Peyer's patch (tissue), 4 donors: ENCODE results near the gene TMEM143. TPM values are rescaled to one million over a fixed set of nuclear protein-coding genes. Genes with fewer than 3 reads are reported as not detected.

Experiments
- DNase-seq, 3 donors: peaks; one replicate each; pipeline ENCODE4 v3.0.0-alpha.2; 2017 to 2019
- H3K27ac ChIP-seq, 4 donors: fragments of 200-600 bp; sonication (generic); one replicate each; pipeline ENCODE4 v1.5.1; 2016 to 2019
- H3K27me3 ChIP-seq, 2 donors: fragments of 200-600 bp; sonication (generic); one replicate each; pipeline ENCODE4 v1.5.1; 2019
- H3K36me3 ChIP-seq, 3 donors: fragments of 200-600 bp; sonication (generic); one replicate each; pipeline ENCODE4 v1.5.1; 2016 to 2019
- H3K4me1 ChIP-seq, 4 donors: fragments of 200-600 bp; sonication (generic); one replicate each; pipeline ENCODE4 v1.5.1; 2016 to 2019
- H3K4me3 ChIP-seq, 4 donors: fragments of 200-600 bp; sonication (generic); 1 replicate in 3 of 4; 2 replicates in 1 of 4; pipeline ENCODE4 v1.5.1; 2016 to 2019; ENCODE audit warnings: mild to moderate bottlenecking in 1 of 4
- H3K9me3 ChIP-seq, 4 donors: fragments of 200-600 bp; sonication (generic); one replicate each; pipeline ENCODE4 v1.5.1; 2016 to 2019; ENCODE audit warnings: mild to moderate bottlenecking in 1 of 4
- CTCF ChIP-seq, 6 experiments: fragments of 450-650 bp in 4 of 6; fragments of 200-600 bp in 2 of 6; sonication (generic) in 1 of 6; IDR thresholded peaks; one replicate each; pipeline ENCODE4 v1.5.1; 2017 to 2019; ENCODE audit warnings: antibody characterized with exemption in 6 of 6, mild to moderate bottlenecking in 3 of 6, moderate library complexity in 1 of 6
- POLR2A ChIP-seq, 2 donors: fragments of 450-650 bp; IDR thresholded peaks; one replicate each; pipeline ENCODE4 v1.5.1; 2017; ENCODE audit warnings: antibody characterized with exemption in 2 of 2, mild to moderate bottlenecking in 2 of 2, moderate library complexity in 2 of 2
- total RNA-seq, 4 donors: library from RNA; depleted of rRNA; stranded (reverse); fragments of >200 nt; gene quantifications; one replicate each; pipeline ENCODE4 v1.1.0, GENCODE V29; 2016

The TMEM143 gene
- total RNA-seq, 4 donors from 2014 or later, result 8.6 to 30.5 (median 20.0) TPM

DNA sequence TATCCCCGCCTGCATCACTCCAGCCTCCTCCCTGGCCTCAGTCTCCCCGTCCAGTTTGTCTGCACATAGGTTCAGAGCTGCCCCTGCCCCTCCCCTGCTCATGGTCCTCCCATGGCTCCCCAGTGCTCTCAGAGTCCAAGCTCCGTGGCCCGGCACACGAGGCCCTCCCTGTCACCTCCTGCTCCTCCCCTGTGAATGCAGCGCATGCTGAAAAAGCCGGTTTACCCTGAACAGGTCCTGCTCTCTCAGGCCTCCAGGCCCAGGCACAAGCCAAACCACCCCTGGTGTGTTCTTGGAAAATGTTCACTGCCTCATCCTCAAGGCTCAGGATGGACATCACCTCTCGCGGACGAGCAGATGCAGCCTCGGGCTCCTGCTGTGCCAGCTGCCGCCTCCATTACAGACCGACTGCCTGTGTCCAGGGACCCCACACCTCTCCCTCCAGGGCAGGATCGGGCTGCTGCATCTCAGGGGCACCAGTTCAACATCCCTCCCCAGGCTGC lies 25.4 kb downstream of the TMEM143 start:
- Histone ChIP-seq H3K4me1 (peaks cover 0 to 5% (median 0%) of the 10 kb centered on the region in 4 donors), H3K4me3 (no peak overlapping the region), H3K27me3 (no peaks in the 10 kb centered on the region), H3K27ac (no peak overlapping the region), H3K9me3 (no peaks in the 10 kb centered on the region), H3K36me3 (peaks cover 0 to 6% (median 0%) of the 10 kb centered on the region in 3 donors)
- DNase-seq, result no peak
- TF ChIP-seq POLR2A (IDR thresholded peaks at IDR 0.05), result no peak
- TF ChIP-seq CTCF (IDR thresholded peaks at IDR 0.05), result no peak

- peak; percentile 95 to 98 (median 96) for DNase-seq
- Histone ChIP-seq H3K36me3 (no peaks in the 10 kb centered on the region), H3K4me3 (peak overlapping the region; percentile 59 to 75 (median 61)), H3K27ac (peak overlapping the region; percentile 95 to 98 (median 96)), H3K27me3 (no peaks in the 10 kb centered on the region), H3K9me3 (no peaks in the 10 kb centered on the region), H3K4me1 (peaks cover 0 to 21% (median 11%) of the 10 kb centered on the region in 4 donors)
- TF ChIP-seq CTCF (IDR thresholded peaks at IDR 0.05) (peak; percentile 80 to 95 (median 92)), POLR2A (IDR thresholded peaks at IDR 0.05) (no peak)
These were observed 30.0 kb downstream of the TMEM143 start for GRCh38 chr19:48333467-48334384.

DNA sequence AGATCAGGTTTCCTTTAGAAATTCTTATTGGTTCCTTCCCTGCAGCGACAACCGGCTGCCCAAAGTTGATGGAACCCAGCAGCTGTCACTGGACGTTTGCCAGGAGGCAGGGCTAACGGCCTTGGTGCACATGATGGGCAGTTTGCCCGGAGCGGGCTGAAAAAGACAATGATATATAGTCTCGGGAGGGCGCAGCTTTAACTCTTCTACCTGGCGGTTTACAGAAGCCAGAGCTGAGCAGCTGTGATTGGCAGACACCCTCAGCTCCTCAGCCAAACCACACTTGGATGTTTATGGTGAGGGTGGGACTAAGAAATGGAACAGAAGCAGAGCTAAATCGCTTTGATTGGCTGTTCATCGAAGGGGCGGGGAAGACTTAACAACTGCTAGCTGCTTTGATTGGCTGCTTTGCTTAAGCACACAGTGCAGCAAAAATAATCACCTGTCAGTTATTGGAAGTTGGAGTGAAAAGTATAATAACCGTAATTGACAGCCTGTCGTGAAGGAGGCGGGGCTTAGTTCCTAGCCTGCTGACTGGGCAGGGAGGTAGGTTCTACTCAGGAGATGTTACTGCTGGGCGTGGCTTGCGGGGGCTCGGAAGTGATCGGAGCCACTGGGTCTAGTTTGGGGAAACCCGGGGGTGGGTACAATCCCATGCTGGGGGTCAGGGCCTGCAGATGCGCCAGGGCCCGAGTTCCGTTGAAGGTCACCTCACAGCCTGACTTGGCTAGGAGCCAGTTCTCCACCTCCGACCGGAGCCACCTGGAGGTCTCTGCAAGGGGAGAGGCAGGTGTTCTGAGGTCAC lies 30.9 kb downstream of the TMEM143 start:
- H3K36me3 ChIP-seq, result no peaks in the 10 kb centered on the region
- peak; percentile 93 to 99 (median 99) for DNase-seq
- peak overlapping the region; percentile 59 to 75 (median 61) for H3K4me3 ChIP-seq
- peaks cover 0 to 21% (median 11%) of the 10 kb centered on the region in 4 donors for H3K4me1 ChIP-seq
- H3K27me3 ChIP-seq, result no peaks in the 10 kb centered on the region
- H3K27ac ChIP-seq, result peak overlapping the region; percentile 95 to 98 (median 96)
- no peaks in the 10 kb centered on the region for H3K9me3 ChIP-seq
- TF ChIP-seq CTCF (IDR thresholded peaks at IDR 0.05), result peak in 1 of 6 experiments; percentile 7
- TF ChIP-seq POLR2A (IDR thresholded peaks at IDR 0.05), result peak; percentile 82 to 88

DNA sequence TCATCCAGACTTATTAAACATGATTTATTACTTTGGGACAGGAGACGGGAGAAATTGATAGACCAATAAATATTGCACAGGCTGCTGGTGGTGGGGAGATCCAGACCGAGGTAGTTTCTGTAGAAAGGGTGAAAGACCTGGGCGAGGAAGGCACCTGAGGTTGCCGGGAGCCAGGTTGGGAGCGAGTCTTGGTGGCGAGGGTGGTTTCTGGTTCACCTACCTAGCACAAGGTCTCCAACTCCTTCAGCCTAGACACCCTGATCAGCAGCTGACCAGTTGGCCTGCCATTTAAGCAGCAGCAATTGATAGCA lies 31.4 kb downstream of the TMEM143 start:
- Histone ChIP-seq H3K27ac (peak overlapping the region; percentile 38 to 98 (median 96)), H3K4me3 (peak overlapping the region; percentile 13 to 75 (median 61)), H3K27me3 (no peaks in the 10 kb centered on the region), H3K9me3 (no peaks in the 10 kb centered on the region), H3K4me1 (peaks cover 0 to 23% (median 11%) of the 10 kb centered on the region in 4 donors), H3K36me3 (no peaks in the 10 kb centered on the region)
- no peak for DNase-seq
- no peak for TF ChIP-seq CTCF (IDR thresholded peaks at IDR 0.05)
- no peak for TF ChIP-seq POLR2A (IDR thresholded peaks at IDR 0.05)

DNA sequence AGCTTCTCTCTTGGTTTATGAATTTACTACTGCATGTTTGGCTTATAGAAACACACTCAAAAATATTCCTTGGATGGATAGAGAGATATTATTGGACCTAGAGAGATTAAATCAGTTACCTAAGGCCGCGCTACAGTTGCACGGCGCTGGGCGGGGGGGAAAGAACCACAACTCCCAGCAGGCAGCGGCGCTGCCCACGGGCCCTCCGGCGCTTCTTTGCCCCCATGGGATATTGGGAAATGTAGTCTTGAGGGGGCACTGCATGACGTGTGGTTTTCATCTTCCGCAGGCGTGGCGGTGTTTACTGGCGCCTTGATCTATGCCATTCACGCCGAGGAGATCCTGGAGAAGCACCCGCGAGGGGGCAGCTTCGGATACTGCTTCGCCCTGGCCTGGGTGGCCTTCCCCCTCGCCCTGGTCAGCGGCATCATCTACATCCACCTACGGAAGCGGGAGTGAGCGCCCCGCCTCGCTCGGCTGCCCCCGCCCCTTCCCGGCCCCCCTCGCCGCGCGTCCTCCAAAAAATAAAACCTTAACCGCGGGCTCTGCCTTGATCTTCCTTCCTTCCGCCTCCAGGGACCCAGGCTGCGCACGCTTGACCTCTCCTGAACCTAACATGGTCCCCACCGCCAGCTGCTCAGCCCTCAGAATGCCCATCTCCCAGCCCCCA lies 33.6 kb downstream of the TMEM143 start:
- H3K36me3 ChIP-seq, result no peaks in the 10 kb centered on the region
- DNase-seq, result peak; percentile 88 to 94 (median 88)
- no peaks in the 10 kb centered on the region for H3K27me3 ChIP-seq
- H3K9me3 ChIP-seq, result no peaks in the 10 kb centered on the region
- H3K4me1 ChIP-seq, result peaks cover 6 to 42% (median 14%) of the 10 kb centered on the region in 4 donors
- peak overlapping the region; percentile 32 to 69 (median 46) for H3K4me3 ChIP-seq
- TF ChIP-seq CTCF (IDR thresholded peaks at IDR 0.05), result no peak
- TF ChIP-seq POLR2A (IDR thresholded peaks at IDR 0.05), result peak; percentile 24 to 25
- H3K27ac ChIP-seq, result peak overlapping the region; percentile 80 to 95 (median 88)
